Mesendoderm (in vitro differentiated cells): Measurements from ENCODE around the gene ITGB1BP2.
"Not testable (repeated sequence)": the region's sequence is repeated elsewhere in the genome, so short reads cannot be mapped to it uniquely, and the experiment has no call there.

Source experiments
- DNase-seq: peaks from one replicate; pipeline ENCODE4 v3.0.0; 2013
- H2AK5ac ChIP-seq: 2 replicates; pipeline ENCODE4 v1.6.1; 2013; ENCODE audit warnings: low read length, inconsistent platforms
- H2BK120ac ChIP-seq: 2 replicates; pipeline ENCODE4 v1.6.1; 2013; ENCODE audit warnings: low read depth, mild to moderate bottlenecking, low read length, moderate library complexity, mixed read lengths
- H2BK15ac ChIP-seq: replicated peaks from 2 replicates; pipeline ENCODE4 v1.6.1; 2013; ENCODE audit warnings: low read depth, mild to moderate bottlenecking, moderate library complexity
- H2BK5ac ChIP-seq: 2 replicates; pipeline ENCODE4 v1.6.1; 2013; ENCODE audit warnings: low read length, inconsistent platforms
- H3K18ac ChIP-seq: 2 replicates; pipeline ENCODE4 v1.6.1; 2013; ENCODE audit warnings: mild to moderate bottlenecking, low read length, mixed read lengths
- H3K23ac ChIP-seq: one replicate; pipeline ENCODE4 v1.6.1; 2013; ENCODE audit warnings: low read length
- H3K27ac ChIP-seq: 2 replicates; pipeline ENCODE4 v1.5.1; 2013; ENCODE audit warnings: low read depth, mild to moderate bottlenecking, inconsistent platforms, low read length, moderate library complexity
- H3K27me3 ChIP-seq: 2 replicates; pipeline ENCODE4 v1.6.1; 2013; ENCODE audit warnings: low read length, control low read depth, mild to moderate bottlenecking, inconsistent platforms; ENCODE audit not compliant: insufficient read depth, poor library complexity
- H3K36me3 ChIP-seq: 2 replicates; pipeline ENCODE4 v1.6.1; 2013; ENCODE audit warnings: low read length, inconsistent platforms; ENCODE audit not compliant: control insufficient read depth, insufficient read depth
- H3K4ac ChIP-seq: one replicate; pipeline ENCODE4 v1.6.1; 2013; ENCODE audit warnings: low read depth, mild to moderate bottlenecking, low read length, moderate library complexity
- H3K4me1 ChIP-seq: 2 replicates; pipeline ENCODE4 v1.6.1; 2013; ENCODE audit warnings: low read depth, low read length, inconsistent platforms; ENCODE audit not compliant: control insufficient read depth
- H3K4me2 ChIP-seq: 2 replicates; pipeline ENCODE4 v1.6.1; 2013; ENCODE audit warnings: low read length
- H3K4me3 ChIP-seq: 2 replicates; pipeline ENCODE4 v1.5.1; 2013; ENCODE audit warnings: mild to moderate bottlenecking, low read length
- H3K56ac ChIP-seq: one replicate; pipeline ENCODE4 v1.6.1; 2013; ENCODE audit warnings: low read length
- H3K79me1 ChIP-seq: 2 replicates; pipeline ENCODE4 v1.6.1; 2013; ENCODE audit warnings: low read length, inconsistent platforms
- H3K79me2 ChIP-seq: 2 replicates; pipeline ENCODE4 v1.6.1; 2013; ENCODE audit warnings: mild to moderate bottlenecking, low read length; ENCODE audit not compliant: control insufficient read depth, insufficient read depth
- H3K9ac ChIP-seq: 2 replicates; pipeline ENCODE4 v1.6.1; 2013; ENCODE audit warnings: low read length, inconsistent platforms
- H4K5ac ChIP-seq: one replicate; pipeline ENCODE4 v1.6.1; 2013; ENCODE audit warnings: low read length
- H4K8ac ChIP-seq: one replicate; pipeline ENCODE4 v1.6.1; 2013; ENCODE audit warnings: low read depth, mild to moderate bottlenecking, control low read depth, low read length, moderate library complexity
- WGBS: extraction: QIAGEN DNeasy Blood & Tissue Kit; methylation state at CpG from one replicate; pipeline ENCODE4 v1.1.7; 2013; ENCODE audit warnings: low lambda C conversion rate, missing lambda C conversion rate; ENCODE audit not compliant: insufficient coverage; ENCODE audit errors: extremely low coverage; 5-methylcytosine and 5-hydroxymethylcytosine counted together

ITGB1BP2 gene

GRCh38 chrX:71315917-71316316 lies 14.4 kb downstream of the ITGB1BP2 start:
- Histone ChIP-seq H3K4me3 (no peak overlapping the region), H3K27ac (no peak overlapping the region)

GRCh38 chrX:71316959-71317358 lies 15.4 kb downstream of the ITGB1BP2 start:
- not testable (repeated sequence) for H3K4ac ChIP-seq, H3K56ac ChIP-seq, H3K4me2 ChIP-seq, H4K8ac ChIP-seq, H3K27me3 ChIP-seq, H3K79me2 ChIP-seq, H3K36me3 ChIP-seq, H4K5ac ChIP-seq, H2BK120ac ChIP-seq, H3K9ac ChIP-seq, H3K79me1 ChIP-seq, H2BK15ac ChIP-seq, DNase-seq, H2BK5ac ChIP-seq, H3K18ac ChIP-seq, H3K27ac ChIP-seq, H3K4me1 ChIP-seq, H3K4me3 ChIP-seq, H3K23ac ChIP-seq, H2AK5ac ChIP-seq
- no CpG with 5 or more reads among the region's 1 CpG for WGBS

More at GRCh38 chrX:71315917-71316316, 14.4 kb downstream of the ITGB1BP2 start:
- Histone ChIP-seq H3K9ac (no peak overlapping the region), H3K4ac (no peak overlapping the region), H3K27me3 (no peaks in the 10 kb centered on the region), H3K79me2 (no peaks in the 10 kb centered on the region), H3K4me1 (no peaks in the 10 kb centered on the region), H4K5ac (no peak overlapping the region), H2AK5ac (no peak overlapping the region), H3K56ac (no peak overlapping the region), H3K79me1 (no peaks in the 10 kb centered on the region), H4K8ac (no peak overlapping the region), H2BK15ac (no peak overlapping the region), H2BK120ac (no peak overlapping the region), H3K18ac (no peak overlapping the region), H3K36me3 (no peaks in the 10 kb centered on the region), H3K4me2 (no peak overlapping the region), H3K23ac (no peak overlapping the region), H2BK5ac (no peak overlapping the region)
- DNase-seq = no peak
- no CpG with 5 or more reads among the region's 7 CpGs for WGBS

- no peak overlapping the region for H3K4me3 ChIP-seq
- no peak overlapping the region for H3K4me2 ChIP-seq
- H3K9ac ChIP-seq = no peak overlapping the region
- no peak overlapping the region for H3K4ac ChIP-seq
- H3K79me2 ChIP-seq = no peaks in the 10 kb centered on the region
- no peaks in the 10 kb centered on the region for H3K27me3 ChIP-seq
- no peak overlapping the region for H3K23ac ChIP-seq
- no peak overlapping the region for H3K18ac ChIP-seq
- H3K27ac ChIP-seq = no peak overlapping the region
- H2BK120ac ChIP-seq = no peak overlapping the region
- H3K4me1 ChIP-seq = no peaks in the 10 kb centered on the region
- no peak for DNase-seq
- H2BK5ac ChIP-seq = no peak overlapping the region
- WGBS = no CpG with 5 or more reads among the region's 1 CpG
- H4K8ac ChIP-seq = no peak overlapping the region
- H4K5ac ChIP-seq = no peak overlapping the region
- H2BK15ac ChIP-seq = no peak overlapping the region
- H3K56ac ChIP-seq = no peak overlapping the region
- no peaks in the 10 kb centered on the region for H3K36me3 ChIP-seq
- H3K79me1 ChIP-seq = no peaks in the 10 kb centered on the region
- H2AK5ac ChIP-seq = no peak overlapping the region
Observed at GRCh38 chrX:71320126-71320525, 18.6 kb downstream of the ITGB1BP2 start.

- H3K4me1 ChIP-seq = no peaks in the 10 kb centered on the region
- WGBS = no CpG with 5 or more reads among the region's 1 CpG
- H3K36me3 ChIP-seq = no peaks in the 10 kb centered on the region
- no peak overlapping the region for H2BK5ac ChIP-seq
- no peak for DNase-seq
- H3K23ac ChIP-seq = no peak overlapping the region
- H2AK5ac ChIP-seq = no peak overlapping the region
- H4K8ac ChIP-seq = no peak overlapping the region
- no peak overlapping the region for H2BK15ac ChIP-seq
- no peak overlapping the region for H3K9ac ChIP-seq
- H3K79me1 ChIP-seq = no peaks in the 10 kb centered on the region
- no peaks in the 10 kb centered on the region for H3K27me3 ChIP-seq
- no peak overlapping the region for H3K18ac ChIP-seq
- H4K5ac ChIP-seq = no peak overlapping the region
- no peak overlapping the region for H3K4ac ChIP-seq
- no peak overlapping the region for H2BK120ac ChIP-seq
- no peak overlapping the region for H3K27ac ChIP-seq
- no peaks in the 10 kb centered on the region for H3K79me2 ChIP-seq
- no peak overlapping the region for H3K4me2 ChIP-seq
- no peak overlapping the region for H3K4me3 ChIP-seq
- no peak overlapping the region for H3K56ac ChIP-seq
Observed at GRCh38 chrX:71321731-71322130, 20.2 kb downstream of the ITGB1BP2 start.

- H3K79me2 ChIP-seq, H3K4me2 ChIP-seq, H3K79me1 ChIP-seq, H3K56ac ChIP-seq, H3K36me3 ChIP-seq, H3K4me3 ChIP-seq, H3K9ac ChIP-seq, H2BK5ac ChIP-seq, H3K4me1 ChIP-seq, H3K23ac ChIP-seq, H3K27ac ChIP-seq, H2BK15ac ChIP-seq, H3K18ac ChIP-seq, H2AK5ac ChIP-seq, H4K5ac ChIP-seq, H4K8ac ChIP-seq, H3K4ac ChIP-seq, H3K27me3 ChIP-seq, H2BK120ac ChIP-seq, DNase-seq: not testable (repeated sequence)
- WGBS = no CpG with 5 or more reads among the region's 11 CpGs
Observed at GRCh38 chrX:71324452-71324851, 22.9 kb downstream of the ITGB1BP2 start.

GRCh38 chrX:71326394-71326793 lies 24.8 kb downstream of the ITGB1BP2 start:
- no CpG with 5 or more reads among the region's 3 CpGs for WGBS

More at GRCh38 chrX:71326394-71326793, 24.8 kb downstream of the ITGB1BP2 start:
- Histone ChIP-seq H3K27me3 (no peaks in the 10 kb centered on the region), H3K23ac (no peak overlapping the region), H4K5ac (no peak overlapping the region), H3K4me3 (no peak overlapping the region), H3K9ac (no peak overlapping the region), H3K36me3 (no peaks in the 10 kb centered on the region), H3K18ac (no peak overlapping the region), H2BK120ac (no peak overlapping the region), H3K79me1 (no peaks in the 10 kb centered on the region), H3K56ac (no peak overlapping the region), H4K8ac (no peak overlapping the region), H2AK5ac (no peak overlapping the region), H3K79me2 (no peaks in the 10 kb centered on the region), H3K4ac (no peak overlapping the region), H2BK15ac (no peak overlapping the region), H3K4me1 (no peaks in the 10 kb centered on the region), H2BK5ac (no peak overlapping the region), H3K27ac (no peak overlapping the region), H3K4me2 (no peak overlapping the region)
- DNase-seq = no peak
